SK-N-SH treated with all-trans-retinoic acid at 6 μM for 48 hours (cell line): ENCODE results near the gene RNF144A.

ENCODE experiments used
- ARNTL ChIP-seq: fragments of 450-650 bp; formaldehyde crosslinking; IDR thresholded peaks from 2 replicates; pipeline ENCODE4 v1.5.0; 2020; ENCODE audit warnings: low read depth, mild to moderate bottlenecking, moderate library complexity, borderline replicate concordance
- BACH2 ChIP-seq: fragments of 250-450 bp; sonication (Bioruptor Pico); IDR thresholded peaks from 2 replicates; pipeline ENCODE4 v1.9.0; 2021; ENCODE audit warnings: mild to moderate bottlenecking, borderline replicate concordance
- GLIS3 ChIP-seq: fragments of 250-450 bp; sonication (Bioruptor Pico); IDR thresholded peaks from 2 replicates; pipeline ENCODE4 v1.5.0; 2020; ENCODE audit warnings: mild to moderate bottlenecking, moderate library complexity
- PATZ1 ChIP-seq: fragments of 250-450 bp; sonication (Bioruptor Pico); IDR thresholded peaks from 2 replicates; pipeline ENCODE4 v1.8.0; 2020; ENCODE audit warnings: mild to moderate bottlenecking, moderate library complexity, borderline replicate concordance
- PPARA ChIP-seq: fragments of 250-450 bp; sonication (Bioruptor Pico); IDR thresholded peaks from 2 replicates; pipeline ENCODE4 v1.5.0; 2020; ENCODE audit warnings: mild to moderate bottlenecking, borderline replicate concordance
- SNAI2 ChIP-seq: fragments of 250-450 bp; sonication (Bioruptor Pico); IDR thresholded peaks from 2 replicates; pipeline ENCODE4 v1.5.0; 2020; ENCODE audit warnings: mild to moderate bottlenecking, moderate library complexity
- TSHZ2 ChIP-seq: fragments of 250-450 bp; sonication (Bioruptor Pico); IDR thresholded peaks from 2 replicates; pipeline ENCODE4 v1.5.0; 2020; ENCODE audit warnings: mild to moderate bottlenecking, moderate library complexity
- ZC3H10 ChIP-seq: fragments of 250-450 bp; sonication (Bioruptor Pico); IDR thresholded peaks from 2 replicates; pipeline ENCODE4 v1.5.1; 2021; ENCODE audit warnings: mild to moderate bottlenecking, moderate library complexity
- ZFP3 ChIP-seq: fragments of 250-450 bp; sonication (Bioruptor Pico); IDR thresholded peaks from 2 replicates; pipeline ENCODE4 v1.5.0; 2020; ENCODE audit warnings: mild to moderate bottlenecking, moderate library complexity
- ZFP30 ChIP-seq: fragments of 450-650 bp; formaldehyde crosslinking; IDR thresholded peaks from 2 replicates; pipeline ENCODE4 v1.5.0; 2022; ENCODE audit warnings: mild to moderate bottlenecking, moderate library complexity

GRCh38 chr2:7037340-7038333 is 120.4 kb downstream of the RNF144A start:
- TF ChIP-seq GLIS3 (CRISPR knock-in tag) (no peak), PATZ1 (no peak), ARNTL (CRISPR knock-in tag) (no peak), PPARA (CRISPR knock-in tag) (no peak), ZC3H10 (CRISPR knock-in tag) (no peak), ZFP3 (CRISPR knock-in tag) (no peak), TSHZ2 (CRISPR knock-in tag) (no peak), ZFP30 (CRISPR knock-in tag) (no peak), BACH2 (CRISPR knock-in tag) (no peak), SNAI2 (no peak)
